IMR-90 (cell line): ENCODE measurements around the gene NOVA2. TPM values are rescaled to one million over a fixed set of nuclear protein-coding genes. Genes with fewer than 3 reads are reported as not detected.

Experiments used
- ATAC-seq: fragments of 200-7000 bp; cut with Tn5 transposase; 2 replicates; pipeline ENCODE4 v1.9.1; 2020; ENCODE audit warnings: low read depth, mild to moderate bottlenecking, moderate library complexity
- BruUV-seq: library from RNA; stranded (reverse); fragments of 400-500 nt; replicated peaks from 2 replicates; lab custom pipeline; 2021; lab: Mats Ljungman, UMichigan
- CTCF ChIA-PET: fragments of 300-600 bp; formaldehyde crosslinking; extraction: SDS; loops from one replicate; lab custom pipeline; 2021; ENCODE audit warnings: antibody characterized with exemption; lab: Yijun Ruan, JAX
- POLR2A ChIA-PET: fragments of 300-600 bp; sonication (Branson Sonifier 250); formaldehyde crosslinking; loops from one replicate; lab custom pipeline; 2022; ENCODE audit warnings: antibody characterized with exemption; ENCODE audit not compliant: unreplicated experiment; lab: Charles Lee
- DNase-seq: peaks from one replicate; pipeline ENCODE4 v3.0.0; 2013
- H2AFZ ChIP-seq: replicated peaks from 2 replicates; pipeline ENCODE3; 2013; ENCODE audit warnings: low read length, mild to moderate bottlenecking; ENCODE audit not compliant: poor library complexity
- H2AK5ac ChIP-seq: 2 replicates; pipeline ENCODE4 v1.6.1; 2013; ENCODE audit warnings: low read depth, low read length, inconsistent platforms
- H2AK9ac ChIP-seq: replicated peaks from 2 replicates; pipeline ENCODE3; 2013; ENCODE audit warnings: mild to moderate bottlenecking, low read depth, low read length, moderate library complexity; ENCODE audit not compliant: poor library complexity
- H2BK120ac ChIP-seq: 2 replicates; pipeline ENCODE4 v1.6.1; 2013; ENCODE audit warnings: low read depth, low read length, inconsistent platforms
- H2BK15ac ChIP-seq: 3 replicates; pipeline ENCODE4 v1.6.1; 2013; ENCODE audit warnings: low read depth, low read length, inconsistent platforms
- H2BK20ac ChIP-seq: 2 replicates; pipeline ENCODE4 v1.6.1; 2013; ENCODE audit warnings: low read depth, mild to moderate bottlenecking, inconsistent platforms, low read length, moderate library complexity
- H2BK5ac ChIP-seq: 2 replicates; pipeline ENCODE4 v1.6.1; 2013; ENCODE audit warnings: mild to moderate bottlenecking, low read depth, low read length, inconsistent platforms; ENCODE audit not compliant: poor library complexity, severe bottlenecking
- H3K14ac ChIP-seq: replicated peaks from 2 replicates; pipeline ENCODE4 v1.6.1; 2013; ENCODE audit warnings: low read depth, low read length, inconsistent platforms
- H3K18ac ChIP-seq: 2 replicates; pipeline ENCODE4 v1.6.1; 2013; ENCODE audit warnings: low read depth, low read length, control low read depth
- H3K23ac ChIP-seq: 2 replicates; pipeline ENCODE4 v1.6.1; 2013; ENCODE audit warnings: low read depth, low read length, inconsistent platforms
- H3K27ac ChIP-seq: 2 replicates; pipeline ENCODE4 v1.5.1; 2013; ENCODE audit warnings: mild to moderate bottlenecking, control low read depth, low read length; ENCODE audit not compliant: insufficient read depth
- H3K27me3 ChIP-seq: 2 replicates; pipeline ENCODE4 v1.6.1; 2013; ENCODE audit warnings: low read length; ENCODE audit not compliant: control insufficient read depth, insufficient read depth
- H3K36me3 ChIP-seq: 2 replicates; pipeline ENCODE4 v1.6.1; 2013; ENCODE audit warnings: low read length, mixed read lengths; ENCODE audit not compliant: control insufficient read depth, insufficient read depth
- H3K4ac ChIP-seq: 2 replicates; pipeline ENCODE4 v1.6.1; 2013; ENCODE audit warnings: low read depth, low read length, inconsistent platforms
- H3K4me1 ChIP-seq: 2 replicates; pipeline ENCODE4 v1.6.1; 2013; ENCODE audit warnings: low read length, mixed read lengths; ENCODE audit not compliant: control insufficient read depth, insufficient read depth
- H3K4me2 ChIP-seq: 2 replicates; pipeline ENCODE4 v1.6.1; 2013; ENCODE audit warnings: low read depth, mild to moderate bottlenecking, control low read depth, low read length, moderate library complexity
- H3K4me3 ChIP-seq: 2 replicates; pipeline ENCODE4 v1.5.1; 2013; ENCODE audit warnings: low read depth, mild to moderate bottlenecking, control low read depth, low read length, moderate library complexity; ENCODE audit not compliant: insufficient read depth
- H3K56ac ChIP-seq: 2 replicates; pipeline ENCODE4 v1.6.1; 2013; ENCODE audit warnings: low read length, inconsistent platforms; ENCODE audit not compliant: insufficient read depth; ENCODE audit errors: extremely low read depth
- H3K79me1 ChIP-seq, 2 experiments: 2 replicates each; pipeline ENCODE4 v1.6.1; 2013; ENCODE audit warnings: low read length in 2 of 2, inconsistent platforms in 1 of 2, low read depth in 1 of 2
- H3K9ac ChIP-seq: 2 replicates; pipeline ENCODE4 v1.6.1; 2013; ENCODE audit warnings: low read depth, low read length, control low read depth
- H3K9me1 ChIP-seq: 2 replicates; pipeline ENCODE4 v1.6.1; 2013; ENCODE audit warnings: low read length, inconsistent platforms; ENCODE audit not compliant: insufficient read depth
- H3K9me3 ChIP-seq: 2 replicates; pipeline ENCODE4 v1.6.1; 2013; ENCODE audit warnings: low read length; ENCODE audit not compliant: control insufficient read depth, insufficient read depth
- H4K20me1 ChIP-seq: 2 replicates; pipeline ENCODE4 v1.6.1; 2013; ENCODE audit warnings: low read length, inconsistent platforms; ENCODE audit not compliant: insufficient read depth
- H4K5ac ChIP-seq: 2 replicates; pipeline ENCODE4 v1.6.1; 2013; ENCODE audit warnings: mild to moderate bottlenecking, low read depth, low read length, control low read depth
- H4K8ac ChIP-seq, 2 experiments: 2 replicates each; pipeline ENCODE4 v1.6.1; 2013; ENCODE audit warnings: low read depth in 2 of 2, low read length in 2 of 2, control low read depth in 1 of 2, inconsistent platforms in 1 of 2
- H4K91ac ChIP-seq: 2 replicates; pipeline ENCODE4 v1.6.1; 2013; ENCODE audit warnings: low read depth, low read length, inconsistent platforms; ENCODE audit not compliant: insufficient read depth
- BHLHE40 ChIP-seq: fragments of 150-350 bp; IDR thresholded peaks from 2 replicates; pipeline ENCODE4 v1.6.1; 2016; ENCODE audit warnings: mild to moderate bottlenecking, low read depth, low read length
- CEBPB ChIP-seq: IDR thresholded peaks from 2 replicates; pipeline ENCODE4 v1.6.1; 2012; ENCODE audit warnings: low read depth, low read length, improper control_type of control experiment
- CHD1 ChIP-seq: IDR thresholded peaks from 2 replicates; pipeline ENCODE4 v1.6.1; 2012; ENCODE audit warnings: low read depth, low read length, improper control_type of control experiment
- FOS ChIP-seq: fragments of 150-350 bp; IDR thresholded peaks from 2 replicates; pipeline ENCODE4 v1.6.1; 2016; ENCODE audit warnings: low read depth, low read length
- MAFK ChIP-seq: IDR thresholded peaks from 2 replicates; pipeline ENCODE4 v1.6.1; 2012; ENCODE audit warnings: low read depth, low read length, improper control_type of control experiment
- MXI1 ChIP-seq: IDR thresholded peaks from 2 replicates; pipeline ENCODE4 v1.6.1; 2012; ENCODE audit warnings: low read depth, mild to moderate bottlenecking, low read length, moderate library complexity, borderline replicate concordance
- NFE2L2 ChIP-seq: fragments of 150-350 bp; IDR thresholded peaks from 2 replicates; pipeline ENCODE4 v1.6.1; 2016; ENCODE audit warnings: low read depth, mild to moderate bottlenecking, low read length
- POLR2A ChIP-seq: IDR thresholded peaks from 2 replicates; pipeline ENCODE4 v1.6.1; 2012; ENCODE audit warnings: mild to moderate bottlenecking, low read depth, low read length
- RAD21 ChIP-seq: IDR thresholded peaks from 2 replicates; pipeline ENCODE4 v1.6.1; 2012; ENCODE audit warnings: low read length, improper control_type of control experiment
- RCOR1 ChIP-seq: IDR thresholded peaks from 2 replicates; pipeline ENCODE4 v1.6.1; 2012; ENCODE audit warnings: mild to moderate bottlenecking, low read length, improper control_type of control experiment; ENCODE audit not compliant: insufficient replicate concordance
- RFX5 ChIP-seq: IDR thresholded peaks from 2 replicates; pipeline ENCODE4 v1.8.0; 2012; ENCODE audit warnings: low read depth, mild to moderate bottlenecking, low read length, moderate library complexity
- SMC3 ChIP-seq: fragments of 150-350 bp; IDR thresholded peaks from 2 replicates; pipeline ENCODE4 v1.6.1; 2016; ENCODE audit warnings: low read depth, mild to moderate bottlenecking, antibody characterized with exemption, low read length, moderate library complexity
- WGBS, 2 experiments: methylation state at CpG; one replicate each; pipeline versions ENCODE4 v1.1.5 to v1.1.7; 2013; ENCODE audit warnings: missing lambda C conversion rate in 2 of 2; ENCODE audit not compliant: insufficient read length in 1 of 2; ENCODE audit errors: extremely low coverage in 2 of 2; 5-methylcytosine and 5-hydroxymethylcytosine counted together
- dilution Hi-C: fragments of 300-500 bp; cut with HindIII; formaldehyde crosslinking; loops from one replicate; pipeline ENCODE4 v1.14.3; 2018; ENCODE audit warnings: low sequenced_read_pairs; ENCODE audit not compliant: unreplicated experiment
- in situ Hi-C: fragments of 300-500 bp; cut with MboI; formaldehyde crosslinking; loops from 3 replicates; pipeline ENCODE4 v1.14.3; 2019; ENCODE audit warnings: low sequenced_read_pairs, inconsistent platforms, mixed read lengths
- intact Hi-C: fragments of 100-400 bp; cut with micrococcal nuclease; formaldehyde crosslinking; loops from 2 replicates; pipeline ENCODE4 v1.10.0; 2022
- polyA plus RNA-seq, 3 experiments: library from polyadenylated mRNA; depleted of rRNA; stranded (reverse); fragments of >200 nt; gene quantifications; 2 replicates each; pipeline ENCODE4 v1.2.3, GENCODE V29; 2012; ENCODE audit warnings: low replicate concordance in 1 of 3
- total RNA-seq: library from RNA; depleted of rRNA; stranded (reverse); fragments of >200 nt; gene quantifications from 2 replicates; pipeline ENCODE4 v1.2.3, GENCODE V29; 2012
- TF ChIP-seq, protein P1 (sequence below): conservative IDR thresholded peaks from 2 replicates; pipeline ENCODE4 v1.5.1; 2012; ENCODE audit warnings: mild to moderate bottlenecking, low read depth, low read length, improper control_type of control experiment
- TF ChIP-seq, protein P2 (sequence below): fragments of 150-350 bp; IDR thresholded peaks from 2 replicates; pipeline ENCODE4 v1.6.1; 2017; ENCODE audit warnings: mild to moderate bottlenecking, antibody characterized with exemption, low read length, low read depth
- TF ChIP-seq, protein P3 (sequence below): fragments of 150-350 bp; IDR thresholded peaks from 2 replicates; pipeline ENCODE4 v1.6.1; 2016; ENCODE audit warnings: low read depth, mild to moderate bottlenecking, low read length, moderate library complexity, borderline replicate concordance

Gene NOVA2
- total and polyA plus RNA-seq, 2 of the 4 experiments (the other 2 are of a cell fraction) = 0.03 TPM; not detected in 1

DNA sequence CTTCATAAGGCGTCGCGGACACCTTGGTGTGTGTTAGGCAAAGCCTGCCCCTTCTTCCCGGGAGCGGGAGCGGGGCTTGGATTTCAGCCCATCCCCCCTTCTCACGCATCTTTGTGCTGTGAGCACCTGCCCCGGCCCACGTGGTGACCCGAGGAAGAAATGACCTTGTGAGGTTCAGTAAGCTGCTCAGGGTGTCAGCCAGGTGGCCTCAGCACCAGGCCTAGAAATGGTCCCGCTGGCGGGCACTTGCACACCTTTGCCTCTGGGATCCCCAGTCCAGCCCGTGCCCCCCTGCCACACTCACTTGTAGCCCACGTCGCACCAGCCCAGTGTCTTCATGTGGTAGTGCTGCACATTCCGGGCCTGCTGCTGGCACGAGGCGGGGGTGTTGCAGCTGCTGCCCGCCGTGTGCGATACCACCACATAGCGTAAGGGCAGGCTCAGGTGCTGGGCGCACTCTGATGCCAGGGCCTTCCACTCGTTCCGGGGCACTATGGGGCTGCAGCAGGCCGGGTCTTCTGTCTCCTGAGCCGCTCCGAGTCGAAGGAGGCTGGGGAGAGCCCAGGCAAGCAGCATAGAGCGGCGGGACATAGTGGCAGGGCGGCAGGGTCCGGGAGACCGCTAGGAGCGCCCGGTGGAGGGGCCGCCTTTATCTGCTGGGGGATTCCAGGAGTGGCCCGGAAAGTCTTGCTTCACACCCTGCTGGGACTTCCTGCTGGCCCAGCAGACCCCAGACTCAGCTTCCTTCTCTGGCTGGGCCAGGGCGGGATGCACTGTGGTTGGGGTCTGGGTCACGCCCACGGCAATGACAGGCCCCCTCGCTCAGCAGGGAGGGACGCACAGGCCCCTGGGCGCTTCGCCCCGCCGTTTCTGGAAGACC, 49.0 kb upstream of the NOVA2 start, which contains the start of gene PGLYRP1:
TSS of gene PGLYRP1 (minus strand) at position 623 of the 880 bp plus-strand sequence. CDS start at position 591, 32 bp downstream.
- DNase-seq = no peak
- H3K23ac ChIP-seq = no peak within 1 kb of the TSS
- dilution Hi-C loops = no loop called here
- peak; percentile 29 for ATAC-seq
- in situ Hi-C loops = loop anchor here (10.0 kb wide), 1 partner anchor 52 kb away; no protein-coding TSS in a partner anchor
- H3K9me3 ChIP-seq = no peaks in the 10 kb centered on the region
- H2AFZ ChIP-seq = peak within 1 kb of the TSS; percentile 32
- H4K20me1 ChIP-seq = no peaks in the 10 kb centered on the region
- no peak within 1 kb of the TSS for H2BK20ac ChIP-seq
- H4K8ac ChIP-seq = no peak within 1 kb of the TSS
- H3K9me1 ChIP-seq = no peaks in the 10 kb centered on the region
- intact Hi-C loops = no loop called here
- H3K56ac ChIP-seq = no peak within 1 kb of the TSS
- no TSS peak for BruUV-seq
- peaks cover 2% of the 10 kb centered on the region; the same call in 1 of the 2 replicates for H3K27me3 ChIP-seq
- no peaks in the 10 kb centered on the region for H3K4me1 ChIP-seq
- H3K79me1 ChIP-seq = no peaks in the 10 kb centered on the region
- H3K14ac ChIP-seq = no peak within 1 kb of the TSS
- H2AK9ac ChIP-seq = no peak within 1 kb of the TSS
- H3K36me3 ChIP-seq = no peaks in the 10 kb centered on the region
- H2BK5ac ChIP-seq = no peak within 1 kb of the TSS
- H3K4me3 ChIP-seq = no peak within 1 kb of the TSS
- no peak within 1 kb of the TSS for H3K18ac ChIP-seq
- ChIA-PET POLR2A (no interaction called here), CTCF (interaction anchor here (0.5 to 1.3 kb wide), 2 partner anchors 16 to 55 kb away, joined by 3 read pairs; no protein-coding TSS in a partner anchor)
- no peak within 1 kb of the TSS for H2BK15ac ChIP-seq
- no peak within 1 kb of the TSS for H4K5ac ChIP-seq
- H2AK5ac ChIP-seq = no peak within 1 kb of the TSS
- H2BK120ac ChIP-seq = no peak within 1 kb of the TSS
- no peak within 1 kb of the TSS for H3K9ac ChIP-seq
- WGBS, 2 experiments = 34% methylated on average over 24 of the region's 47 CpGs; no CpG with 5 or more reads in 1 of the 2 experiments
- H4K91ac ChIP-seq = no peak within 1 kb of the TSS
- no peak within 1 kb of the TSS for H3K27ac ChIP-seq
- H3K4ac ChIP-seq = no peak within 1 kb of the TSS
- no peak within 1 kb of the TSS for H3K4me2 ChIP-seq
- TF ChIP-seq, protein P1, sequence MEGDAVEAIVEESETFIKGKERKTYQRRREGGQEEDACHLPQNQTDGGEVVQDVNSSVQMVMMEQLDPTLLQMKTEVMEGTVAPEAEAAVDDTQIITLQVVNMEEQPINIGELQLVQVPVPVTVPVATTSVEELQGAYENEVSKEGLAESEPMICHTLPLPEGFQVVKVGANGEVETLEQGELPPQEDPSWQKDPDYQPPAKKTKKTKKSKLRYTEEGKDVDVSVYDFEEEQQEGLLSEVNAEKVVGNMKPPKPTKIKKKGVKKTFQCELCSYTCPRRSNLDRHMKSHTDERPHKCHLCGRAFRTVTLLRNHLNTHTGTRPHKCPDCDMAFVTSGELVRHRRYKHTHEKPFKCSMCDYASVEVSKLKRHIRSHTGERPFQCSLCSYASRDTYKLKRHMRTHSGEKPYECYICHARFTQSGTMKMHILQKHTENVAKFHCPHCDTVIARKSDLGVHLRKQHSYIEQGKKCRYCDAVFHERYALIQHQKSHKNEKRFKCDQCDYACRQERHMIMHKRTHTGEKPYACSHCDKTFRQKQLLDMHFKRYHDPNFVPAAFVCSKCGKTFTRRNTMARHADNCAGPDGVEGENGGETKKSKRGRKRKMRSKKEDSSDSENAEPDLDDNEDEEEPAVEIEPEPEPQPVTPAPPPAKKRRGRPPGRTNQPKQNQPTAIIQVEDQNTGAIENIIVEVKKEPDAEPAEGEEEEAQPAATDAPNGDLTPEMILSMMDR = no peak
- no peak for TF ChIP-seq CEBPB
- no peak for TF ChIP-seq POLR2A
- TF ChIP-seq, protein P2, sequence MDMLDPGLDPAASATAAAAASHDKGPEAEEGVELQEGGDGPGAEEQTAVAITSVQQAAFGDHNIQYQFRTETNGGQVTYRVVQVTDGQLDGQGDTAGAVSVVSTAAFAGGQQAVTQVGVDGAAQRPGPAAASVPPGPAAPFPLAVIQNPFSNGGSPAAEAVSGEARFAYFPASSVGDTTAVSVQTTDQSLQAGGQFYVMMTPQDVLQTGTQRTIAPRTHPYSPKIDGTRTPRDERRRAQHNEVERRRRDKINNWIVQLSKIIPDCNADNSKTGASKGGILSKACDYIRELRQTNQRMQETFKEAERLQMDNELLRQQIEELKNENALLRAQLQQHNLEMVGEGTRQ = no peak
- no peak for TF ChIP-seq RFX5
- TF ChIP-seq CHD1 = no peak
- no peak for TF ChIP-seq BHLHE40
- no peak for TF ChIP-seq MXI1
- TF ChIP-seq, protein P3, sequence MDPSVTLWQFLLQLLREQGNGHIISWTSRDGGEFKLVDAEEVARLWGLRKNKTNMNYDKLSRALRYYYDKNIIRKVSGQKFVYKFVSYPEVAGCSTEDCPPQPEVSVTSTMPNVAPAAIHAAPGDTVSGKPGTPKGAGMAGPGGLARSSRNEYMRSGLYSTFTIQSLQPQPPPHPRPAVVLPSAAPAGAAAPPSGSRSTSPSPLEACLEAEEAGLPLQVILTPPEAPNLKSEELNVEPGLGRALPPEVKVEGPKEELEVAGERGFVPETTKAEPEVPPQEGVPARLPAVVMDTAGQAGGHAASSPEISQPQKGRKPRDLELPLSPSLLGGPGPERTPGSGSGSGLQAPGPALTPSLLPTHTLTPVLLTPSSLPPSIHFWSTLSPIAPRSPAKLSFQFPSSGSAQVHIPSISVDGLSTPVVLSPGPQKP = no peak
- TF ChIP-seq MAFK = no peak
- TF ChIP-seq RCOR1 = no peak
- no peak for TF ChIP-seq RAD21
- no peak for TF ChIP-seq NFE2L2
- no peak for TF ChIP-seq FOS
- TF ChIP-seq SMC3 = no peak
